Gastroesophageal sphincter (tissue), 4 donors: Measurements from ENCODE around the gene CDCA8. TPM values are rescaled to one million over a fixed set of nuclear protein-coding genes. Genes with fewer than 3 reads are reported as not detected.

Experiments
- ATAC-seq: fragments of 150-250 bp; one replicate; pipeline ENCODE4 v1.9.1; 2016; ENCODE audit warnings: mild to moderate bottlenecking, moderate library complexity
- H3K27ac ChIP-seq, 4 donors: fragments of 200-600 bp; sonication (generic) in 3 of 4; 1 replicate in 3 of 4; 2 replicates in 1 of 4; pipeline ENCODE4 v1.5.1; 2016 to 2019
- H3K27me3 ChIP-seq: fragments of 200-600 bp; sonication (generic); one replicate; pipeline ENCODE4 v1.5.1; 2019
- H3K36me3 ChIP-seq, 2 donors: fragments of 200-600 bp; sonication (generic); one replicate each; pipeline ENCODE4 v1.5.1; 2019; ENCODE audit warnings: control low read depth in 1 of 2
- H3K4me1 ChIP-seq, 3 donors: fragments of 200-600 bp; sonication (generic); 1 replicate in 2 of 3; 2 replicates in 1 of 3; pipeline ENCODE4 v1.5.1; 2016 to 2019; ENCODE audit warnings: control low read depth in 2 of 3
- H3K4me3 ChIP-seq, 2 donors: fragments of 200-600 bp; sonication (generic); one replicate each; pipeline ENCODE4 v1.5.1; 2019; ENCODE audit warnings: mild to moderate bottlenecking in 1 of 2, moderate library complexity in 1 of 2
- H3K9me3 ChIP-seq, 3 donors: fragments of 200-600 bp; sonication (generic); one replicate each; pipeline ENCODE4 v1.5.1; 2017 to 2019; ENCODE audit warnings: control low read depth in 2 of 3
- EP300 ChIP-seq: sonication (generic); formaldehyde crosslinking; IDR thresholded peaks from one replicate; pipeline ENCODE4 v1.6.1; 2017; ENCODE audit warnings: antibody characterized with exemption, mild to moderate bottlenecking
- POLR2A ChIP-seq, 2 donors: fragments of 450-650 bp; IDR thresholded peaks; one replicate each; pipeline ENCODE4 v1.6.1; 2017; ENCODE audit warnings: antibody characterized with exemption in 2 of 2, mild to moderate bottlenecking in 2 of 2, moderate library complexity in 1 of 2
- POLR2AphosphoS5 ChIP-seq: sonication (generic); formaldehyde crosslinking; IDR thresholded peaks from one replicate; pipeline ENCODE4 v1.6.1; 2017; ENCODE audit warnings: antibody characterized with exemption
- WGBS, 2 donors: methylation state at CpG; one replicate each; pipeline ENCODE4 v1.1.5; 2018; ENCODE audit warnings: low coverage in 1 of 2; 5-methylcytosine and 5-hydroxymethylcytosine counted together
- total RNA-seq, 4 donors: library from RNA; depleted of rRNA; stranded (reverse); fragments of >200 nt; gene quantifications; one replicate each; pipeline ENCODE4 v1.1.0, GENCODE V29; 2016
- TF ChIP-seq, protein P1 (sequence below), 4 experiments: fragments of 200-600 bp in 2 of 4; fragments of 450-650 bp in 2 of 4; sonication (generic) in 1 of 4; IDR thresholded peaks; one replicate each; pipeline ENCODE4 v1.5.1; 2017 to 2019; ENCODE audit warnings: antibody characterized with exemption in 4 of 4, mild to moderate bottlenecking in 2 of 4, moderate library complexity in 2 of 4

The CDCA8 gene
- total RNA-seq, 4 donors from 2014 or later: 0.13 to 1.1 (median 0.67) TPM

DNA sequence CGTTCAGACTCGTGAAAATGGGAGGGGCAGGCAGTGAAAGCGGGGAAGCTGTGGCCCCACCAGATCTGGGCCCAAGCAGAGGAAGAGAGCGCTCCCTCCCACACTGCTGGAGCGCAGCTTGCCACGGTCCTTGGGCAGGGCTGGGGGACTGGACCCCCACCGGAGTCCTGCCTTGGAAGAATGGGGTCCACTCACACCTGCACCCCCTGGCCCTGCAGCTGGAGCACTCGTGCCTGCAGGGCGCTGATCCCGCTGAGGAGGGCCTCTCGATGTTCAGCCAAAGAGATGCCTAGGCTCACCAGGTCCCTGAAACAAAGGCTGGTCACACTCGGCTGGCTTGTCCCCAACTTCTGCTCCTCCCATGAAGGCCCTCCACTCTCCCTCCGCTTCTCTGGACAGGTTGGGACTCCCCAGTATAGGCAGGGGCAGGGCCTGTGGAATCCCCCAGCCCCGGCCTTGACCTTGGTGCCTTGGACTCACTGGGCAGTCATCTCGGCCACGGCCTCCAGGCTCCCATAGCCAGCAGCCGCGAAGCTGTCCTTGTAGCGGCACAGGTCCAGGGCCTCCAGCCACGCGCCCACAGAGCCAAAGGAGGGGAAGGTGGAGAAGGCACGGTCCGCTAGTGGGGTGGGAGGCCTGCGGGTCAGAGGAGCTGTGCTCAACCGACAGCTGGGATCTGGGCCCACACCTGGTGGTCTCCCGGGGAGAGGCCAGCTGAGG lies 26.0 kb downstream of the CDCA8 start:
- ATAC-seq: no peak
- no peak for TF ChIP-seq POLR2AphosphoS5
- TF ChIP-seq EP300: no peak
- TF ChIP-seq, protein P1, sequence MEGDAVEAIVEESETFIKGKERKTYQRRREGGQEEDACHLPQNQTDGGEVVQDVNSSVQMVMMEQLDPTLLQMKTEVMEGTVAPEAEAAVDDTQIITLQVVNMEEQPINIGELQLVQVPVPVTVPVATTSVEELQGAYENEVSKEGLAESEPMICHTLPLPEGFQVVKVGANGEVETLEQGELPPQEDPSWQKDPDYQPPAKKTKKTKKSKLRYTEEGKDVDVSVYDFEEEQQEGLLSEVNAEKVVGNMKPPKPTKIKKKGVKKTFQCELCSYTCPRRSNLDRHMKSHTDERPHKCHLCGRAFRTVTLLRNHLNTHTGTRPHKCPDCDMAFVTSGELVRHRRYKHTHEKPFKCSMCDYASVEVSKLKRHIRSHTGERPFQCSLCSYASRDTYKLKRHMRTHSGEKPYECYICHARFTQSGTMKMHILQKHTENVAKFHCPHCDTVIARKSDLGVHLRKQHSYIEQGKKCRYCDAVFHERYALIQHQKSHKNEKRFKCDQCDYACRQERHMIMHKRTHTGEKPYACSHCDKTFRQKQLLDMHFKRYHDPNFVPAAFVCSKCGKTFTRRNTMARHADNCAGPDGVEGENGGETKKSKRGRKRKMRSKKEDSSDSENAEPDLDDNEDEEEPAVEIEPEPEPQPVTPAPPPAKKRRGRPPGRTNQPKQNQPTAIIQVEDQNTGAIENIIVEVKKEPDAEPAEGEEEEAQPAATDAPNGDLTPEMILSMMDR (IDR thresholded peaks at IDR 0.05): no peak
- no peaks in the 10 kb centered on the region for H3K4me1 ChIP-seq
- H3K27me3 ChIP-seq: peaks cover 44% of the 10 kb centered on the region
- no peak overlapping the region for H3K4me3 ChIP-seq
- no peaks in the 10 kb centered on the region for H3K36me3 ChIP-seq
- WGBS, 2 donors: no CpG with 5 or more reads among the region's 26 CpGs
- no peak overlapping the region for H3K27ac ChIP-seq
- no peaks in the 10 kb centered on the region for H3K9me3 ChIP-seq

DNA sequence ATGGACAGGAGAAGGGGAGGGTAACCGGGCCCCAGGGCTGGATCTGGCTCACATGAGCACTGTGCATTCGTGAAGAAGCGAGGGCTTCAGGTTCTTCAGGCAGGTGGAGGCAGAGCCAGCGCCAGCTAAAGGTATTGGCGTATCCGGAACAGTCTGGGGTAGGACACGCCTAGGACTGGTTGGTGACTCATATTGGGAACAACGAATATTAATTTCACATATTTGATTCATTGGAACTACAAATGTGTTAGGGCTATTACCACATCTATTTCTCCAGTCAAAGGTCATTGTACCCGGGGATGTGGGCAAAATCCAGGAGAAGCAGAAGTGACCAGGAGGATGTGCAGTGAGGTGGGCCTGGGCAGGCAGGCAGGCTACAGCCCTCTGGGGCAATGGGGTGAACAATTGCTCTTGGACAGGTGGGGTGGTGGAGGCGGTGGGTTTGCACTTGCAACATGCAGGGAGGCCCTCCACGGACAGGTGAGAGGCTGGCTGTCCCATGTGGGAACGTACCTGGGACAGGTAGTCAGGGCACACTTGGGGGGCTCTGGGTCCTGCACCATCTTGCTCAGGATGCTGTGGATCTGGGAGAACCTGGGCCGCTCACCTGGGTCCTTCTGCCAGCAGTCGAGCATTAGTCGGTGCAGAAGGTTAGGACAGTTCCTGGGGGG lies 26.7 kb downstream of the CDCA8 start:
- Histone ChIP-seq H3K4me3 (no peak overlapping the region), H3K27ac (no peak overlapping the region), H3K27me3 (peaks cover 48% of the 10 kb centered on the region), H3K9me3 (no peaks in the 10 kb centered on the region), H3K36me3 (no peaks in the 10 kb centered on the region), H3K4me1 (no peaks in the 10 kb centered on the region)
- no peak for ATAC-seq
- TF ChIP-seq POLR2A (IDR thresholded peaks at IDR 0.05) (no peak), EP300 (no peak), POLR2AphosphoS5 (no peak)
- TF ChIP-seq, protein P1 (IDR thresholded peaks at IDR 0.05): no peak
- WGBS, 2 donors: 63 to 89% methylated on average over 2 to 5 of the region's 15 CpGs

DNA sequence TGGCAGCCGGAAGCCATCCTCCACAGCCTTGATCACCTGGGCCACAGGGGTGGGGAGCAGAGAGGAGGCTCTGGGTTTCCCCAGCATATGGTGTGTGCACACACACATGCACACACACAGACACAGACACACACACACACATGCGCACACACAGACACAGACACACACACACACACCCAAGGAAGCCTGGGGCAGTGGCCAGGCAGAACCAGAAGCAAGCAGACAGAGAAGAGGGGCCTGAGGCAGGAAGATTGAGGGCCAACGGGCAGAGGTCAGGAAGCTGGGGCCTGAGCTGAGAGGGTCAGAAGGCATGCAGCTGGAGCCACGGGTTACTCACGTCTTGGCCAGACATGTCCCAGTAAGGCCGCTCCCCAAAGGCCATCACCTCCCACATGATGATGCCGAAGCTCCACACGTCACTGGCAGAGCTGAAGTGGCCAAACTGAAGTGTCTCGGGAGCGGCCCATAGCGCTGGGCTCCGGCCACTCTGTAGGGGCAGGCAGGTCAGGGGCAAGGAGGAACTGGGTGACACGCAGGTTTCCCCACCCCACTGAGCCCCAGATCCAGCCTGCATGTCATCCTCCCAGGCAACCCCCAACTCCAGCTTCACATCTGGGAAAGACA lies 27.4 kb downstream of the CDCA8 start:
- H3K36me3 ChIP-seq: no peaks in the 10 kb centered on the region
- H3K4me1 ChIP-seq: no peaks in the 10 kb centered on the region
- no peak overlapping the region for H3K27ac ChIP-seq
- H3K9me3 ChIP-seq: no peaks in the 10 kb centered on the region
- H3K4me3 ChIP-seq: no peak overlapping the region
- TF ChIP-seq, protein P1 (IDR thresholded peaks at IDR 0.05): no peak
- no peak for ATAC-seq
- 20% methylated on average over 2 of the region's 13 CpGs; no CpG with 5 or more reads in 1 of the 2 donors for WGBS, 2 donors
- peaks cover 53% of the 10 kb centered on the region for H3K27me3 ChIP-seq

DNA sequence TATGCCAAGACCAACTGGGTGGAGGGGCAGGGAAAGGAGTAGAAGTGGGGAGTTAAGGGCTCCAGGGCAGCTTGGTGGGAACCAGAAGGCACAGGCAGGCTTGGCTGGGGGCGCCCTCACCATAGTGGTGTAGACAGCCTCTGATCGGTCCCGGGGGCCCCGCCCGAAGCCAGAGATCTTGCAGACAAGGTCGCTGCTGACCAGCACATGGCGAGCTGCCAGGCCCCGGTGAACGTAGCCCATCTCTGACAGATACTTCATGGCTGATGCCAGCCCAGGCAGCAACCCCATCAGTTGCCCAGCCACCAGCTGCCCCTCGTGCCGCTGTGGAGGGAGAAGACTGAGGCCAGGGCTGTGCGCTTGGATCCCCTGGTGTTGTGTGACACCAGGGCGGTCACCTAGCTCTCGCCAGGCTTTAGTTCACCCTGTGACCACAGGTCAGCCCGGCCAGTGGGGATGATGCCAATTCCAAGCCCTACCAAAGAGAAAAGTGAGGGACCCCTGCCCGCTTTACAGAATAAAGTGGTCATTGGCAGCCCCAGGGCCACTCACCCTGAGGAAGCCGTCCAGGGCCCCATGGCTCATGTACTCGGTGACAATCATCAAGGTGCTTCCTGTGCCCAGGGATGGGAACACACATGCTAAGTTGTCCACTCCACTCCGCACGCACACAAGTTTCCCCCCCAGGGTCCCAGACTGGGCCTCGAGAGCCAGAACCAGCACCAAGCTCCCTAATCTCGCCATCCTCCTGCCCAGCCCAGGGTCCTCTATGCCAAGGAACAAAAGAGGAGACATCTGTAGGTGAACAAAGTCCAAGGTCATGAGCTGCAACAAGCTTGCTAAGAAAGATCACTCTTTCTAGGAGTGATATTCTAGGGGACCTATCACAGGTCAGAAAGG lies 28.2 kb downstream of the CDCA8 start:
- WGBS, 2 donors: 81 to 93% methylated on average over 3 of the region's 22 CpGs

More for the DNA sequence above, 28.2 kb downstream of the CDCA8 start:
- no peak overlapping the region for H3K27ac ChIP-seq
- H3K27me3 ChIP-seq: peaks cover 59% of the 10 kb centered on the region
- H3K36me3 ChIP-seq: no peaks in the 10 kb centered on the region
- no peak for ATAC-seq
- no peak for TF ChIP-seq EP300
- TF ChIP-seq, protein P1 (IDR thresholded peaks at IDR 0.05): no peak
- TF ChIP-seq POLR2A (IDR thresholded peaks at IDR 0.05): no peak
- no peak for TF ChIP-seq POLR2AphosphoS5
- no peaks in the 10 kb centered on the region for H3K9me3 ChIP-seq
- H3K4me3 ChIP-seq: no peak overlapping the region
- no peaks in the 10 kb centered on the region for H3K4me1 ChIP-seq
